Activated CD8-positive, alpha-beta memory T cell treated with anti-CD3 and anti-CD28 coated beads for 36 hours (primary cell): ENCODE data around the gene STARD6. TPM values are rescaled to one million over a fixed set of nuclear protein-coding genes. Genes with fewer than 3 reads are reported as not detected.
"Not testable (repeated sequence)": the region's sequence is repeated elsewhere in the genome, so short reads cannot be mapped to it uniquely, and the experiment has no call there.

Experiments
- CTCF ChIA-PET: fragments of 350-600 bp; sonication (Branson Sonifier 250); formaldehyde crosslinking; loops from one replicate; lab custom pipeline; 2021; ENCODE audit warnings: antibody characterized with exemption; lab: Charles Lee
- POLR2A ChIA-PET: fragments of 350-600 bp; sonication (Branson Sonifier 250); formaldehyde crosslinking; loops from one replicate; lab custom pipeline; 2021; ENCODE audit warnings: antibody characterized with exemption; lab: Charles Lee
- total RNA-seq, 2 experiments: library from RNA; stranded (reverse); gene quantifications; one replicate each; pipeline ENCODE4 v1.2.3, GENCODE V29; 2021

STARD6 gene
- total RNA-seq, 2 experiments from 2014 or later = 0.23 TPM; not detected in 1

DNA sequence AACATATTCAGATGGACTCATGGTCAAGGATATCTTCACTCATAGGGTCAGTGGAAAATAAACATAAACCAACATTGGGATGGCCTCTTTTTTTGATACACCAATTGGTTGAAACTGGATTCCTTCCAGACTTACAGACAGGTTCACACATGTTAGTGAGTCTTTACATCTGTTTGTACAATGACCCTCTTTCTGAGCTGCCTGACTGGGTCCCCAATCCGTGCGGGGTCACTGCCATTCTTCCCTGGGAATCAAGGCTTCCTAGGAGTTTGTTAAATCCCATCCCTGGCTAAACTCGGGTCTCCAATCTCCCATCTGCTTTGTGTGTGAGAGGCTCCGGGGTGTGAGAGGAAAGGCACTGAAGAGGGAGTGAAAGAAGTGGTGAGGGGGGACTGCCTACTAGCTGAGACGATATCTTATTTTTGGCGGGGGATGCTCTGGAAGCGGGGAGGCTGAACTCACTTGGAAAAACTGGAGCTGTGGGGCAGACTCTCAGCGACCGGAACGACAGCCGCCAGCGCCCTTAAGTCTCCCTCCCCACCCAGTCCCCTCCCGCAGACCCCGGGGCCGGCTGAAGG, 487 bp downstream of the STARD6 start:
- CTCF ChIA-PET = interaction anchor here (1.1 kb wide), 1 partner anchor 35 kb away, joined by 4 read pairs; no protein-coding TSS in a partner anchor
- POLR2A ChIA-PET = interaction anchor here (0.8 to 1.1 kb wide), 3 partner anchors 72 to 88 kb away, joined by 3 to 5 read pairs (median 3); partner anchors contain the start of gene POLI

DNA sequence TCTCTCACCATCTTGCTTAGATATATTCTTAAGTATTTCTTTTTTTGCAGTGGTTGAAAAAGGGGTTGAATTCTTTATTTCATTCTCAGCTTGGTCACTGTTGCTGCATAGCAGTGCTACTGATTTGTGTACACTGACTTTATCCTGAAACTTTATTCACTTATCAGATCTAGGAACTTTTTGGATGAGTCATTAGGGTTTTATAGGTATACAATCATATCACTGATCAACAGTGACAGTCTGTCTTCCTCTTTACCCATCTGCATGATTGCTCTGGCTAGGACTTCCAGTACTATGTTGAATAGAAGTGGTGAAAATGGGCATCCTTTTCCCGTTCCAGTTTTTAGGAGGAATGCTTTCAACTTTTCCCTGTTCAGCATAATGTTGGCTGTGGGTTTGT, 6.5 kb downstream of the STARD6 start:
- ChIA-PET POLR2A (no interaction called here), CTCF (no interaction called here)

DNA sequence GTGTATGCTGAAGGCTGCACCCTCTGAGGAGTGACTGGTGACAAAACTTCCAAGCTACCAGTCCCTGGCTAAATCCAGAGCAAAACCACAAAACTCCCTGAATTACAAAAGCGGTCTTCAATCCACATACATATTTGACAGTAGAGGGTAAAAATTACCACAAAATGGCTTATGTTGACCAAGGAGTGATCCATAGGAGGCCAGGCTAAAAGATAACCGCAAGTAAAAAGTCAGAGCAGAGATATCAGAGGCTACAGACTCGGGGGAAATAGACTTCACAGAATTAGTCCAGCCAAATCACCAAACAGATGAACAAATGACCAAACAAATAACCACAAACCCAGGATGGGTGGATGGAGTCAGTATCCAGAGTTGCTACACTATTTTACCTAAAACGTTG, 19.4 kb downstream of the STARD6 start:
- POLR2A ChIA-PET = no interaction called here

DNA sequence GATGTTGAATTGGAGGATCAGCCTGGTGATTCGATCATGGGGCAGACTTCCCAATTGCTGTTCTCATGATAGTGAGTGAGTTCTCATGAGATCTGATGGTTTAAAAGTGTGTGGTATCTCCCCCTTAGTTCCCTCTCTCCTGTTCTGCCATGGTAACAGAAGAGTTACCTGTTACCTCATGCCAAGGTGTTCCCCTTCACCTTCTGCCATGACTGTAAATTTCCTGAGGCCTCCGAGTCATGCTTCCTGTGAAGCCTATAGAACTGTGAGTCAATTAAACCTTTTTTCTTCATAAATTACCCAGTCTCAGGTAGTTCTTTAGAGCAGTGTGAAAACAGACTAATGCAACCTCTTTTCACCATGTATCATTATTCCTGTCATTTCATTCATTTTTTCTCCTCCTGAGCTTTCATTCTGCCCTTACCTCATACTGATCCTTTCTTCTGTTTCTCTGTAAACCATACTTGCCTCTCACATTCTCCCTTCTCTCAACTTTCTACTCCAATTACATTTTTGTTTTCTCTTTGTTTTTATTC, 22.0 kb downstream of the STARD6 start:
- ChIA-PET CTCF (no interaction called here), POLR2A (no interaction called here)

More for the DNA sequence above, 19.4 kb downstream of the STARD6 start:
- CTCF ChIA-PET = no interaction called here

DNA sequence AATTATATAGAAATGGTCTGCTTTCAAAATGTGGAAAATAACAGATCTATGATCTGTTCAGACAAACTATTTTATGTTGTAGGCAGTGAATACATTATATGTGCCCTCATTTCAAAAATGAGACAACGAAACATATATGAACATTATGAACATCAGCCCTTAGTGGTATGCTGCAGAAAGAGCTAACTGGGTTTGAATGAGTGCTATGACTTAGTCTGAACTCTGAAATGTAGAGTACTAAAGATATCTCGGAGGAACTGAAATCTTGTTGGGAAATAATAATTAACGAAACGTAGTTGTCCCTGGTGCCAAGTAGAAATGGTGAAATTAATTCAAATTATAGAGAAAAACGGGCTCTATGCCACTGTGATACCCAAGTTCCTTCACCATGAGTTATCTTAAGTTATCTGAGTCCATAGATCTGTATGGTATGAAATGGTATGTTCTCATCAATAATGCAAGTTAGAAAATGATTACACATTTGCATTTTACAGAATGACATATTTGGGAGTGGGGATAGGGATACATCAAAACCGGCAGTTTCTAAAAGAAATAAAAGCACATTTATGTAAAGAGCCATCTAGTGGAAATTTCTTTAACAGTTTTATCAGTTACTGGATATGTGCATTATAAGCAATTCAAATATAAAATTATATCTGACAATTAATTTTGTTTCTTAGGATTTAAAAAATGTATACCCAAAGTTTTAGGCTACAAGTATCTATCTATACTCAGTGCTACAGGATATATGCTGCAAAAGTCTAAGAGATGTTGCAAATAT, 26.7 kb downstream of the STARD6 start:
- POLR2A ChIA-PET = no interaction called here
- CTCF ChIA-PET = no interaction called here

DNA sequence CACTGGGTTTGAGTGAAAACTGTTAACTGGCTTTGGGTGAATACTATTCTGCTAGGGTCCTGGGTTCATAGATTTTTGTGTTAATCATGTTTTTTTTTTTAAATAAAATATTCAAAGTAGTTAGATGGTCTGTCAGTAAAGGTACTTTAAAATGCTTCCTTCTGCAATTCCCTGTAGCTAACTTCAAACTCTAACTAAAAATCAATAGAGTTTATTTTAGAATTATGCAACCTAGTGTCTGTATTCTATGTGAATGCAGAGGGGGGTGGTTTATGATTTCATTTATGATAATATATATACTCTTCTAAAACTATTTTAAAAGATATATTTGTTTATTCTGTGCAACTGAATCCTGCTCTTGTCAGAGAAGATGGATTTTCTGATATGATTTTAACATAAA, 27.9 kb downstream of the STARD6 start:
- ChIA-PET CTCF (no interaction called here), POLR2A (no interaction called here)

DNA sequence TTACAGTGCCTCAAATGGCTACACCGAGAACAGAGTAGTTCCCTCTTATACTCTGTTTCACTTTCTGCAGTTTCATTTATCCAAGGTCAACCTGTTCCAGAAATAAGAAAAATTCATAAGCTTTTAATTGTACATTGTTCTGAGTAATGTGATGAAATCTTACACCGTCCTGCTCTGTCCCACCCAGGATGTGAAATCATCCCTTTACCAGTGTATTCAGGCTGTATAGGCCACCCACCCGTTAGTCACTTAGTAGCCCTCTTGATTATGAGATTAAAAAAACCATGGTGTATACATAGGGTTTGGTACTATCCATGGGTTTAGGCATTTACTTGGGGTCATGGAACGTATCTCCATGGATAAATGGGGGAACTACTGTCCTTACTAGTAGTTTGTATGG, 29.8 kb downstream of the STARD6 start:
- POLR2A ChIA-PET = no interaction called here
- CTCF ChIA-PET = no interaction called here

DNA sequence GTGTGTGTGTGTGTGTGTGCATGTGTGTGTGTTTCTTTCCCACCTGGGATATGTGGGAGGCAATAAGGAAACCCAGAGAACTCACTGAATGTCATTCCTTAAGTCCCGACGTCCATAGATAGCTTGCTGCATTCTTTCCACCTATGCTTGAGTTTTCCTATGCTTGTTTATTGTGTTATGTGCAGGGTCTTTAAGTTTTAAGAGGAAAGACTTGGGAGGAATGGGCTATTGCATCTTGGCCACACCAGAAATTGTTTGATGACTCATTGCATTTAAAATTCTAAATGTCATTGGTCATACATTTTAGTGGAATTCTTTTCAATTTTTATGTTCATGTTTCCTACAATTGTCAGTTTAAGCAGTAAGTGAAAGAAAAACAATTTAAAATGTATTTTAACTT, 33.7 kb downstream of the STARD6 start:
- POLR2A ChIA-PET = no interaction called here
- CTCF ChIA-PET = no interaction called here

DNA sequence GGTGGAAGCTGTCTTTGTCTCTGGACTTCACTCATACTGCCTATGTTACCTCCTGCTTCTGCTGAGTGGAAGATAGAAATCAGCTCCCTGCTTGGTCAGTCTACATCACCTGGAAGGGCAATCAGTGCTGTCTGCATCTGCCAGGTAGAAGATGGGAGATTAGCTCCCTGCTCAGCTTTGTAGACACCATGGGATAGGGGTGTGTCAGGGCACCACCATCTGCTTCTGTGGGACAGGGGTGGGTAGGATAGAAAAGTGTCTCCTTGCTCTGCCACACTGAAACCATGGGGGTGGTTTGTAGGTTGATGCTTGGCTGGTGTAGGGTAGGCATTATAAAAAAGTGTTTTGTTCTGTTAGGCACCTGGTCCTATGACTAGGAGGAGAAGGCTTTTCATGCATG, 34.1 kb downstream of the STARD6 start:
- ChIA-PET CTCF (no interaction called here), POLR2A (no interaction called here)

DNA sequence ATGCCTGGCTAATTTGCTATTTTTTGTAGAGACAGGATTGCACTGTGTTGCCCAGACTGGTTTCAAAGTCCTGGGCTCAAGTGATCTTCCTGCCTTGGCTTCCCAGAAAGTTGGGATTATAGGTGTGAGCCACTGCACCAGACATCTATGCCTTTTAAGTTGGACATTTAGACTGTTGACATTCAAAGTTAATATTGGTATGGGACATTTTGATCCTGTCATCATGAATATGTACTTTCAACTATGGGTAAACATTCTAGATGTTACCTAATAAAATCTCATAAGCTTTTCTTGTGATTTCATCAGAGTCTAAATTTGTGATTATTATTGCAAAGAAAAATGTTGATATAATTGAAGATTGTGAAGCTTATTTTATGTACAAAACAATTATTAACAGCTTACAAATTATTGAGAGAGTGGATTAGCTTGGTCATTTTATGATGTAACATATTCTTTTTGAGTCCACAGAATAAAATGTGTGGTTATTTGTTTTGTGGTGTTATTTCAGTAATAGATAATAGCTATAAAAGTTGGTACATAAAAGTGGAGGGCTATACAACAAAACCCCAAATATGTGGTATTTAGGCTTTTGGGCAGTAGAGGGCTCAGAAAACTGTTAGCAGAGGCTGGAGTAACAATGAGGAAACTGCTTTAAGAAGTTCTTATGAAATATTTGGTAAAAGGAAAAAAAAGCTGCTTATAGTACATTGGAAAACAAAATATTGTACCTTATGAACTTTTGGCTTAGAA, 41.4 kb downstream of the STARD6 start:
- POLR2A ChIA-PET = no interaction called here
- CTCF ChIA-PET = interaction anchor here (0.7 kb wide), 1 partner anchor 44 kb away, joined by 3 read pairs; no protein-coding TSS in a partner anchor

DNA sequence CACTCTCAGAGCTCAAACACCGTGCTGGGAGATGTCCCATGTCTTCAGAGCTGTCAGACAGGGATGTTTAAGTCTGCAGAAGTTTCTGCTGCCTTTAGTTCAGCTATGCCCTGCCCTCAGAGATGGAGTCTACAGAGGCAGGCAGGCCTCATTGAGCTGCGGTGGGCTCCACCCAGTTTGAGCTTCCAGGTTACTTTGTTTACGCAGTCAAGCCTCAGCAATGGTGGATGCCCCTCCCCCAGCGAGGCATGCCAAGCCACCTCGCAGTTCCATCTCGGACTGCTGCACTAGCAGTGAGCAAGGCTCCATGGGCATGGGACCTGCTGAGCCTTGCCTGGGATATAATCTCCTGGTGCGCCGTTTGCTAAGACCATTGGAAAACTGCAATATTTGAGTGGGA, 48.1 kb downstream of the STARD6 start:
- CTCF ChIA-PET, POLR2A ChIA-PET: not testable (repeated sequence)

DNA sequence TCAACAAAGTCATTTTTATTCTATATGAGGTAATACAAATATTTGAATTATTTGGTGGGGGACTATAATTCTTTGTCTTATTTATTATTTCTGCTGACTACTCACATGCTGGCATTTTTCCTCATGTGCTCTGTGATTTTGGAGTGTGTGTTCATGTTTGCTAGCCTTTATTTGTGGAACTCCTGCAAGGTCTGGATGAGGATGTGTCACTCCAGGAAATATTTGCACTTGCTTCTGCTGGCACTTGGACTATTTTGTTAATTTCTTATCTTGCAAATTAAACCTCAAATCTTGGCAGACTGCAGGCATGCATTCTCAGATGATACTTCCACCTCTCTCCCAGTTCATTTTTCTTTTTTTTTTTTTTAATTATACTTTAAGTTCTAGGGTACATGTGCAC, 54.2 kb downstream of the STARD6 start:
- ChIA-PET CTCF (no interaction called here), POLR2A (no interaction called here)

DNA sequence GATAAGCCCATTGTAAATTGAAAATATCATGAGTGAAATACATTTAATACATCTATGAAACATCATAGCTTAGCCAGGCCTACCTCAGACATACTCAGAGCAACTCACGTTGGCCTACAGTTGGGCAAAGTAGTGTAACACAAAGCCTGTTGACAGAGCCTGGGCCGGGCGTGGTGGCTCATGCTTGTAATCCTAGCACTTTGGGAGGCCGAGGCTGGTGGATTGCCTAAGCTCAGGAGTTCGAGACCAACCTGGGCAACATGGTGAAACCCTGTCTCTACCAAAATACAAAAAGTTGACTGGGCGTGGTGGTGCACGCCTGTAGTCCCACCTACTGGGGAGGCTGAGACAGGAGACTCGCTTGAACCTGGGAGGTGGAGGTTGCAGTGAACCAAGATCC, 58.7 kb downstream of the STARD6 start:
- CTCF ChIA-PET, POLR2A ChIA-PET: not testable (repeated sequence)

DNA sequence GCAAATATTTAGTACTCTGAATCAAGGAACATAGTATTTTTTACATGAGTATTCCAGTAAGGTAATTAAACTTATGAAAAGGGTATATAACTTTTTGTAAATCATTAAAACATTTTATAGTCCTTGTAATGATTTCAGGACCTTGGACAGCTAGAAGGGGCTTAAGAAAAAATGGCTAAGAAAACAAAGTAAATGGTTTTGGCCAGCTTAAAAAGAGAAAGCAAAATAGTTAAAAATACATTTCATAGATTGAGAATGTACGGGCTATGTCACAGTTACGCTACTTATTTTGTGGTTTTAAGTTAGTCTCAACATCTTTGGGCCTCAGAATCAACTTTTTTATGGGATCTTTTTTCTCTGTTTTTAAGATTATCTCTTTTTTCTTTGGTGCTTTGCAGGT, 61.6 kb downstream of the STARD6 start:
- POLR2A ChIA-PET = no interaction called here
- CTCF ChIA-PET = no interaction called here

DNA sequence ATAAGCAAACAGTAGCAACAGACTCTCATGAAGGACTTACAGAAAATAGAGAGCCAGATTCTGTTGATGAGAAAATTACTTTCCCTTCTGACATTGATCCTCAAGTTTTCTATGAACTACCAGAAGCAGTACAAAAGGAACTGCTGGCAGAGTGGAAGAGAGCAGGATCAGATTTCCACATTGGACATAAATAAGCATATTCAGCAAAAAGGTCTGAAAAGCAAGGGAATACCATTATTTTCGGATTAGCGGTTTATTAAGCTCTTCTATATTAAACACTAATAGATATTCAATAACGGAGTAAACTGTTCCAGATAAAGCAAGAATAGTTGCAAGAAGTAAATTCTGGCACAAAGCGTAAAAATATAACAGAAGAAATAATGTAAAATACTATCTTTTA, 63.4 kb downstream of the STARD6 start:
- ChIA-PET CTCF (no interaction called here), POLR2A (no interaction called here)

DNA sequence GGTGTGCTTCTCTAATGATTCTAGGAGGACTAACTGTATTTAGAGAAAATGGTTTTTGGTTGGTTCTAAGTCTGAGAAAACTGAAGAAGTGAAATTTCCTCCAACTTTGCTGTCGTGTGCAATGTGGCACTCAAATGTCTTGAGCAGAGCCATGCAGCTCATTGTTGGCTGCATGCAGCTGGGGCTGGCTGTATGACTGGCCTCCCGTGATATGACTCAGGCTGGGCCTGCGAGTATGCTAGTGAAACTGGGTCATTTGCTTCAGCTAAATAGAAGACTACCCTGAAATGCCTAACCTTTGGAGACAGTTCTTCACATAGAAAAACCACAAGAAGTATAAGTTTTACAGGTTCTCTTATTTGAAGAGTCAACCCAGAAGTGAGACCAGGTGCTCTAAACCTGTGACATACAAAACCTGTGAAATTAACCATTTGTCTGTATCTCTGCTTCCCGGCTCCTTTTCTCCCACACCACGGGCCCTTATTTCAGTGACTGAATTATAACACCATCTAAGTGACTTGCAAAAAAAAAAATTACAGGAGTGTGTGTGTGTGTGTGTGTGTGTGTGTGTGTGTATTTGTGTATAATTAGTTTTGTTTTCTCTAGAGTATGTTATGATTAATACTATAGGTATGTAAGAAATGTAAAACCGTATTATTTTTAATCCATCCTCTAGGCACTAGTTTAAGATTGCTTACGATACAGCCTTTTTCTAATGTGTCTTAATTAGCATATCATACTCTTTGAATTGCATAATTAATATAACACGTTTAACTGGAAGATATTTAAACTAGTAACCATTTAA, 72.5 kb downstream of the STARD6 start:
- ChIA-PET CTCF (interaction anchor here (1.1 kb wide), 1 partner anchor 24 kb away, joined by 3 read pairs; no protein-coding TSS in a partner anchor), POLR2A (interaction anchor here (1.0 to 1.1 kb wide), 3 partner anchors 16 to 72 kb away, joined by 4 to 5 read pairs (median 5); partner anchors contain the start of genes C18orf54, POLI and STARD6)

DNA sequence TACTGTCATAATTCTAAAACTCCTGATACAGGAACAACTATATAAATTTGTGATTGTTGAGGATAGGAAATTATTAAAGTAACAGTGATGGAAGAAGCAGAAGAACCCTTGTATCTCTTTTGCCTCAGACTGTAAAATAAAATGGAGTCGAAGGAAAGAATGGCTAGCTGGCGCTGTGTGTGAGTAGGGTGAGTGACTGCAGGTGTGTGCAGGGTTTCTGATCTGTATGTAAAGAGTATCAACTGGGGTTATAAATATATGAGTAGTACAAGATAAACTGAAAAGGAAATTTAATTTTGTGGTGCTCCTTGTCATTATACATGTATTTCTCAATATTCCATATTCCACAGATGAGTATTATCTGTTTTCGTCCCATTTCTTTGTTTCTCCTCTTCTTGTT, 73.1 kb downstream of the STARD6 start:
- ChIA-PET CTCF (interaction anchor here (1.1 to 1.6 kb wide), 3 partner anchors 15 to 61 kb away, joined by 3 read pairs; partner anchors contain the start of gene POLI), POLR2A (interaction anchor here (1.0 to 1.1 kb wide), 3 partner anchors 15 to 73 kb away, joined by 4 to 5 read pairs (median 5); partner anchors contain the start of genes C18orf54, POLI and STARD6)

DNA sequence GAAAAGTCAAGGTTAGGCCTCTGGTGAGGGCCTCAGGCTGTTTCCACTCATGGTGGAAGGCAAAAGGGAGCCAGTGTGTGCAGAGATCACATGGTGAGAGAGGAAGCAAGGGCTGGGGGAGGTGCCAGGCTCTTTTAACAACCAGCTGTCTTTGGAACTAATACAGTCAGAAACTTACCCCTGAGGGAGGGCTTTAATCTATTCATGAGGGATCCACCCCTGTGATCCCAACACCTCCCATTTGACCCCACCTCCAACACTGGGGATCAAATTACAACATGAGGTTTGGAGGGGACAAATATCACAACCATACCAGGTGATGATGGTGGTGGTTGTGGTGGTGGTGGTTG, 77.5 kb downstream of the STARD6 start:
- ChIA-PET POLR2A (no interaction called here), CTCF (no interaction called here)
